Lung (tissue), 12 donors: ENCODE measurements around the gene CCNI. TPM values are rescaled to one million over a fixed set of nuclear protein-coding genes. Genes with fewer than 3 reads are reported as not detected.
A peak's percentile ranks its signal among the peaks of the same experiment; 100 is the strongest.

ENCODE experiments used
- ATAC-seq: fragments of 200-7000 bp; cut with Tn5 transposase; one replicate; pipeline ENCODE4 v1.9.1; 2020; ENCODE audit warnings: moderate number of reproducible peaks; ENCODE audit not compliant: insufficient read depth, low FRiP score
- DNase-seq, 3 donors: peaks; one replicate each; pipeline ENCODE4 v3.0.0-alpha.2; 2013 to 2017
- H3K27ac ChIP-seq, 2 donors: one replicate each; pipeline ENCODE4 v1.5.1; 2013; ENCODE audit warnings: mild to moderate bottlenecking in 2 of 2, moderate library complexity in 2 of 2, control low read depth in 1 of 2, inconsistent platforms in 1 of 2, low read depth in 1 of 2, low read length in 1 of 2
- H3K27me3 ChIP-seq, 3 donors: one replicate each; pipeline ENCODE4 v1.5.1; 2013; ENCODE audit warnings: low read length in 2 of 3; ENCODE audit not compliant: control insufficient read depth in 3 of 3, insufficient read depth in 3 of 3
- H3K36me3 ChIP-seq, 4 donors: one replicate each; pipeline ENCODE4 v1.5.1; 2013; ENCODE audit warnings: low read length in 4 of 4, mild to moderate bottlenecking in 1 of 4, moderate library complexity in 1 of 4; ENCODE audit not compliant: control insufficient read depth in 4 of 4, insufficient read depth in 4 of 4
- H3K4me1 ChIP-seq, 5 donors: one replicate each; pipeline ENCODE4 v1.5.1; 2013; ENCODE audit warnings: low read length in 5 of 5, mild to moderate bottlenecking in 2 of 5, moderate library complexity in 1 of 5; ENCODE audit not compliant: control insufficient read depth in 5 of 5, insufficient read depth in 5 of 5
- H3K4me3 ChIP-seq: one replicate; pipeline ENCODE4 v1.5.1; 2013; ENCODE audit warnings: mild to moderate bottlenecking, control low read depth, moderate library complexity
- H3K9ac ChIP-seq, 2 donors: one replicate each; pipeline ENCODE4 v1.5.1; 2013; ENCODE audit warnings: low read length in 2 of 2, control low read depth in 1 of 2; ENCODE audit not compliant: insufficient read depth in 1 of 2
- H3K9me3 ChIP-seq, 4 donors: one replicate each; pipeline ENCODE4 v1.5.1; 2013; ENCODE audit warnings: low read length in 3 of 4, mild to moderate bottlenecking in 1 of 4, moderate library complexity in 1 of 4; ENCODE audit not compliant: control insufficient read depth in 4 of 4, insufficient read depth in 3 of 4
- WGBS, 2 donors: extraction: QIAGEN DNeasy Blood & Tissue Kit; methylation state at CpG; one replicate each; pipeline ENCODE4 v1.1.7; 2013; 5-methylcytosine and 5-hydroxymethylcytosine counted together
- polyA plus RNA-seq, 2 donors: library from polyadenylated mRNA; stranded (reverse); fragments of 200-250 nt; gene quantifications; one replicate each; pipeline ENCODE4 v1.2.1, GENCODE V29; 2013
- total RNA-seq, 2 donors: library from RNA; depleted of rRNA in 1 of 2; stranded (reverse); fragments of >200 nt in 1 of 2; gene quantifications; one replicate each; pipeline ENCODE4 v1.2.1, GENCODE V29; 2014 to 2021
- TF ChIP-seq, protein P1 (sequence below): IDR thresholded peaks from 2 replicates; pipeline ENCODE4 v1.5.1; 2012; ENCODE audit warnings: mild to moderate bottlenecking; ENCODE audit errors: control extremely low read depth, extremely low read depth
- donor health status: control.
- donor health status: control.
- donor health status: Bipolar disorder and iron deficiency.
- donor health status: healthy.
- donor health status: DM: yes; HTN: yes; CAD: no.

CCNI gene
- total and polyA plus RNA-seq, 4 donors: 62.8 to 313 (median 150) TPM

DNA sequence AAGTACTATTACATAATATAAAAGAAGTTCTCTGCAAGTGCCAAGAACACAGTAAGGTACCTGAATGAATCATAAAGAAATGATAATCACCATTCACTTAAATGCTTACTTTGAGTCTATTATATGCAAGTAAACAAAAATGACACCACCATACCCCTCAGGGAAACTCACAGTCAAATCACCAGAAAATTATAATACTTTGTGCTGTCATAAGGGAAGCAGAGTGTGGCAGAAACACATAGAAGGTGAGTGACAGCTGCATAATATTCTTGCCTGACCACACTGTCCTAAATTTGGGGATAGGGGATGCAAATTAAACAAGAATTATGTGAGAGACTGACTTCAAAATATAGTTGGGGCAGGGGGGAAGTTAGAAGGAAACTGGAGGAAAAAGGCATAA lies 12.9 kb downstream of the CCNI start:
- H3K4me1 ChIP-seq: no peaks in the 10 kb centered on the region
- H3K27me3 ChIP-seq: no peaks in the 10 kb centered on the region
- TF ChIP-seq, protein P1, sequence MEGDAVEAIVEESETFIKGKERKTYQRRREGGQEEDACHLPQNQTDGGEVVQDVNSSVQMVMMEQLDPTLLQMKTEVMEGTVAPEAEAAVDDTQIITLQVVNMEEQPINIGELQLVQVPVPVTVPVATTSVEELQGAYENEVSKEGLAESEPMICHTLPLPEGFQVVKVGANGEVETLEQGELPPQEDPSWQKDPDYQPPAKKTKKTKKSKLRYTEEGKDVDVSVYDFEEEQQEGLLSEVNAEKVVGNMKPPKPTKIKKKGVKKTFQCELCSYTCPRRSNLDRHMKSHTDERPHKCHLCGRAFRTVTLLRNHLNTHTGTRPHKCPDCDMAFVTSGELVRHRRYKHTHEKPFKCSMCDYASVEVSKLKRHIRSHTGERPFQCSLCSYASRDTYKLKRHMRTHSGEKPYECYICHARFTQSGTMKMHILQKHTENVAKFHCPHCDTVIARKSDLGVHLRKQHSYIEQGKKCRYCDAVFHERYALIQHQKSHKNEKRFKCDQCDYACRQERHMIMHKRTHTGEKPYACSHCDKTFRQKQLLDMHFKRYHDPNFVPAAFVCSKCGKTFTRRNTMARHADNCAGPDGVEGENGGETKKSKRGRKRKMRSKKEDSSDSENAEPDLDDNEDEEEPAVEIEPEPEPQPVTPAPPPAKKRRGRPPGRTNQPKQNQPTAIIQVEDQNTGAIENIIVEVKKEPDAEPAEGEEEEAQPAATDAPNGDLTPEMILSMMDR: no peak
- peaks cover 14 to 35% (median 16%) of the 10 kb centered on the region in 4 donors for H3K36me3 ChIP-seq
- H3K9ac ChIP-seq: no peak overlapping the region
- no peak for ATAC-seq
- no peak for DNase-seq
- no peak overlapping the region for H3K4me3 ChIP-seq
- H3K9me3 ChIP-seq: no peaks in the 10 kb centered on the region
- H3K27ac ChIP-seq: no peak overlapping the region

DNA sequence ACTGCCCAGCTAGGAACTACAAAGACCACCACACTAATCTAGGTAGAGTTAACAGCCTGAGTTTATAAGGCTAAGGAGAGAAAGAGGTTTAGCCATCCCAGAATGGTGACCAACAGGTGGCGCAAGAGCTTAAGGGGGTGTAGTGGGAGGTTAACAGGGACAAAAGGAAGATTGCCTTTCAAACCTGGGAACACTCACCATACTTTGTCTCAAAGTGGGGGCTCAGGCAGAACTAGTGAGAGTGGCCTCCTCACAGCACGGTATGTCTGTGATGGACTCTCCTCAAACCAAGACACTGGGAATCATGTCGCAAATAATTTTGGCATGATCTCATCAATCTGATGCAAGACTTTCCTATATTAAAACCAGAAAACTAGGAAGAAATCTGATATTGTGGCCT lies 23.4 kb downstream of the CCNI start:
- peak overlapping the region in 1 of 2 donors; percentile 22 for H3K27ac ChIP-seq
- H3K9me3 ChIP-seq: no peaks in the 10 kb centered on the region
- 74 to 87% methylated on average over 3 of the region's 3 CpGs for WGBS, 2 donors
- no peaks in the 10 kb centered on the region for H3K27me3 ChIP-seq
- peak in 2 of 3 donors; percentile 23 to 29 for DNase-seq
- H3K4me1 ChIP-seq: peaks cover 0 to 3% (median 0%) of the 10 kb centered on the region in 5 donors
- no peak overlapping the region for H3K9ac ChIP-seq
- no peak overlapping the region for H3K4me3 ChIP-seq
- ATAC-seq: no peak
- TF ChIP-seq, protein P1: peak; percentile 21
- peaks cover 10 to 51% (median 27%) of the 10 kb centered on the region in 4 donors for H3K36me3 ChIP-seq

DNA sequence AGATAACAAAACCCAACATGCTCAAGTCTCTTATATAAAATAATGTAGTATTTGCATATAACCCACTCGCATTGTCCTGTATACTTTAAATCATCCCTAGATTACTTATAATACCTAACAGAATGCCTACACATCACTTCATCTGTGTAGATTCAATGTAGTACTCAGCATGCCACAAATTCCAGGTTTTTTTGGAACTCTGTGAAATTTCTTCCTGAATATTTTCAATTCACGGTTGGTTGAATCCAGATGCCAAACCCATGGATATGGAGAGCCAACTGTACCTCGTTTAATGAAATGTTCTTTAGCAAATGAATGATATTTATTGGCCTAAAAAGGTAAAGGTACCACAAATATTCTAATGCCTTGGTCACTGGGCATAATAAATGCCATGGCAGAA lies 24.8 kb downstream of the CCNI start:
- TF ChIP-seq, protein P1: no peak
- H3K27ac ChIP-seq: no peak overlapping the region

DNA sequence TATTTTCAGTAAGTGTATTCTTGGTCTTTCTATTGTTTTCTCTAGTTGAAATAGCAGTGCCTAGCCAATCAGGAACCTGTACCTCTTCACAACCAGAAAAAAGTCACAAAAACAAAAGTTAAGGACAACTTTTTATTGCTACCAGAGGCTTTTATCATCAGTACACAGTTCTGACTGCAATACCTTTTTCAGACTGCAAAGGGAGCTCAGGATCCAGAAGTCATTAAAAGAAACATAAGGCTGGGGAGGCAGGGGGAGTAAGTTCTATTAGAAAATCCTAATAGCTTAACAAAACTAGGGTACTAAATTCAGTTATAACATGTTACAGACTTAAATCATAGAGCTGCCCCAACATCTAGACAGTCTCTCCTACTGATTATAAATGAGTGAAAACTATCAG lies 28.8 kb downstream of the CCNI start:
- H3K27me3 ChIP-seq: no peaks in the 10 kb centered on the region
- H3K4me1 ChIP-seq: peaks cover 0 to 10% (median 1%) of the 10 kb centered on the region in 5 donors
- no peak for ATAC-seq
- TF ChIP-seq, protein P1: no peak
- H3K27ac ChIP-seq: no peak overlapping the region
- no peak overlapping the region for H3K9ac ChIP-seq
- no peak overlapping the region for H3K4me3 ChIP-seq
- H3K36me3 ChIP-seq: peaks cover 7 to 44% (median 14%) of the 10 kb centered on the region in 4 donors
- DNase-seq: no peak
- H3K9me3 ChIP-seq: no peaks in the 10 kb centered on the region

More for the DNA sequence above, 24.8 kb downstream of the CCNI start:
- no peak for DNase-seq
- Histone ChIP-seq H3K9ac (no peak overlapping the region), H3K9me3 (no peaks in the 10 kb centered on the region), H3K36me3 (peaks cover 12 to 58% (median 27%) of the 10 kb centered on the region in 4 donors), H3K4me1 (no peaks in the 10 kb centered on the region), H3K4me3 (no peak overlapping the region), H3K27me3 (no peaks in the 10 kb centered on the region)
- 85 to 94% methylated on average over 3 of the region's 3 CpGs for WGBS, 2 donors
- no peak for ATAC-seq
